ENCODE results near the gene ADGRA3. TPM values are rescaled to one million over a fixed set of nuclear protein-coding genes. Genes with fewer than 3 reads are reported as not detected.

ADGRA3 gene
- polyA plus RNA-seq, 1 donor from 2014 or later = 40.5 TPM

DNA sequence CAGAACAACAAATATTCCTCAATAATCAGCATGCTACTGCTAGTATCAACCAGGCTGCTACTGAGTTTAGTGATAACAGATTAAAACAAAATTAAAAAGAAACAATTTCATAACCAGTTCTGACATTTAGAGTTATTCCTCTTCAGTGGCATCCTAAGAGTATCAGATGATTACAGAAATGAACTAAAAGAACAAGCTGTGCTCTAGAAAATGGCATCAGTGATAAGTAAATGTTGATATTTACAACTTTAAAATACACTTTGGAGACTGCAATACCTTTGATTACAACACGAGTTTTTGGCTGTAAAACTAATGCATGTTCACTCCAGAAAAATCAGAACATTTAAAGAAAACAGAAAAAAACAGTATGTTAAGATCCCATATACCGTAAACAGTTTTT is 72.9 kb downstream of the ADGRA3 start:
- no peaks in the 10 kb centered on the region for H3K9me2 ChIP-seq (ENCODE audit: insufficient read depth, low read length)
- no peak overlapping the region for H3K27ac ChIP-seq (ENCODE audit: low read length)
- no peaks in the 10 kb centered on the region for H3K79me2 ChIP-seq (replicated peaks; ENCODE audit: insufficient read depth, low read length)
- no peak overlapping the region for H3K4me3 ChIP-seq (ENCODE audit: low read length)
- H3K4me2 ChIP-seq (ENCODE audit: low read length) = no peak overlapping the region
- no peaks in the 10 kb centered on the region for H3K36me3 ChIP-seq (ENCODE audit: insufficient read depth, low read length)
- no peaks in the 10 kb centered on the region for H4K20me1 ChIP-seq (ENCODE audit: insufficient read depth)
- H3K27me3 ChIP-seq (ENCODE audit: insufficient read depth, low read depth, low read length) = no peaks in the 10 kb centered on the region
- no peaks in the 10 kb centered on the region for H3F3A ChIP-seq (ENCODE audit: insufficient read depth, low read length, poor library complexity, severe bottlenecking)
- H3K9me3 ChIP-seq (ENCODE audit: low read length) = no peaks in the 10 kb centered on the region
- H2AFZ ChIP-seq (ENCODE audit: low read depth, low read length) = no peak overlapping the region
- TF ChIP-seq RAD21 (conservative IDR thresholded peaks at IDR 0.05) = no peak
- no peak for TF ChIP-seq POLR2AphosphoS5 (IDR thresholded peaks at IDR 0.05)
- TF ChIP-seq, protein P1, sequence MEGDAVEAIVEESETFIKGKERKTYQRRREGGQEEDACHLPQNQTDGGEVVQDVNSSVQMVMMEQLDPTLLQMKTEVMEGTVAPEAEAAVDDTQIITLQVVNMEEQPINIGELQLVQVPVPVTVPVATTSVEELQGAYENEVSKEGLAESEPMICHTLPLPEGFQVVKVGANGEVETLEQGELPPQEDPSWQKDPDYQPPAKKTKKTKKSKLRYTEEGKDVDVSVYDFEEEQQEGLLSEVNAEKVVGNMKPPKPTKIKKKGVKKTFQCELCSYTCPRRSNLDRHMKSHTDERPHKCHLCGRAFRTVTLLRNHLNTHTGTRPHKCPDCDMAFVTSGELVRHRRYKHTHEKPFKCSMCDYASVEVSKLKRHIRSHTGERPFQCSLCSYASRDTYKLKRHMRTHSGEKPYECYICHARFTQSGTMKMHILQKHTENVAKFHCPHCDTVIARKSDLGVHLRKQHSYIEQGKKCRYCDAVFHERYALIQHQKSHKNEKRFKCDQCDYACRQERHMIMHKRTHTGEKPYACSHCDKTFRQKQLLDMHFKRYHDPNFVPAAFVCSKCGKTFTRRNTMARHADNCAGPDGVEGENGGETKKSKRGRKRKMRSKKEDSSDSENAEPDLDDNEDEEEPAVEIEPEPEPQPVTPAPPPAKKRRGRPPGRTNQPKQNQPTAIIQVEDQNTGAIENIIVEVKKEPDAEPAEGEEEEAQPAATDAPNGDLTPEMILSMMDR (IDR thresholded peaks at IDR 0.05; ENCODE audit: poor library complexity, severe bottlenecking) = no peak
- no peak for TF ChIP-seq MXI1 (conservative IDR thresholded peaks at IDR 0.05; ENCODE audit: poor library complexity, severe bottlenecking)
- no peak for TF ChIP-seq REST (IDR thresholded peaks at IDR 0.05; ENCODE audit: borderline replicate concordance)
- no peak for TF ChIP-seq SMC3 (conservative IDR thresholded peaks at IDR 0.05; ENCODE audit: poor library complexity)
- TF ChIP-seq TAF1 (IDR thresholded peaks at IDR 0.05; ENCODE audit: low read depth) = no peak
- no peak overlapping the region for H3K9ac ChIP-seq (ENCODE audit: low read length)

DNA sequence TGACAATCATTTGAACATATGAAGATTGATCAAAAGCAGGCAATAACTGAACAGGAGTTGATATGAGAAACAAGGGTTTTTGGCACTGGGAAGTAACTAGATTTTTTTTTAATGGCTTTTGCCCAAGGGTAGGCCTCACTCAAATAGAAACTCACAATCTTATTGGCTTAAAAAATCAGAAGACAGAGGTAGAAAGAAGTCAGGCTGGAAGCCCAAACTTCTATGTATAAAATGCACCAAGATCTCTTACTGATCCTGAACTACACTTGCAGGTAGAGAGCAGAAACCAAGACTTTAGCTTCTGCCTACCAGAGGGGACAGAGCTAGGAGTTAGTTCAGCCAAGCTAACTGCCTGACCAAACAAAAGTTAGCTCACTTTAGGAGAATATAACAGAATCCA is 74.9 kb downstream of the ADGRA3 start:
- Histone ChIP-seq H3K79me2 (replicated peaks; ENCODE audit: insufficient read depth, low read length) (no peaks in the 10 kb centered on the region), H4K20me1 (ENCODE audit: insufficient read depth) (no peaks in the 10 kb centered on the region), H3K9me3 (ENCODE audit: low read length) (no peaks in the 10 kb centered on the region), H2AFZ (ENCODE audit: low read depth, low read length) (no peak overlapping the region), H3F3A (ENCODE audit: insufficient read depth, low read length, poor library complexity, severe bottlenecking) (no peaks in the 10 kb centered on the region), H3K4me3 (ENCODE audit: low read length) (no peak overlapping the region), H3K27me3 (ENCODE audit: insufficient read depth, low read depth, low read length) (no peaks in the 10 kb centered on the region), H3K4me2 (ENCODE audit: low read length) (no peak overlapping the region), H3K36me3 (ENCODE audit: insufficient read depth, low read length) (no peaks in the 10 kb centered on the region), H3K9me2 (ENCODE audit: insufficient read depth, low read length) (no peaks in the 10 kb centered on the region), H3K9ac (ENCODE audit: low read length) (no peak overlapping the region), H3K27ac (ENCODE audit: low read length) (no peak overlapping the region)
- TF ChIP-seq, protein P1 (IDR thresholded peaks at IDR 0.05; ENCODE audit: poor library complexity, severe bottlenecking) = no peak
- TF ChIP-seq POLR2AphosphoS5 (IDR thresholded peaks at IDR 0.05) = no peak
- TF ChIP-seq RAD21 (conservative IDR thresholded peaks at IDR 0.05) = no peak
- TF ChIP-seq MXI1 (conservative IDR thresholded peaks at IDR 0.05; ENCODE audit: poor library complexity, severe bottlenecking) = no peak
- TF ChIP-seq SMC3 (conservative IDR thresholded peaks at IDR 0.05; ENCODE audit: poor library complexity) = no peak
- no peak for TF ChIP-seq EZH2 (IDR thresholded peaks at IDR 0.05; ENCODE audit: borderline replicate concordance, insufficient read depth, low read length, poor library complexity, severe bottlenecking)
